ENCODE measurements around the gene VTI1B. TPM values are rescaled to one million over a fixed set of nuclear protein-coding genes. Genes with fewer than 3 reads are reported as not detected.

The VTI1B gene
- total and polyA plus RNA-seq, 2 of the 4 experiments (the other 2 are of a cell fraction) = 61.8 to 90.2 TPM

- POLR2A ChIA-PET (ENCODE audit: unreplicated experiment) = no interaction called here
- Histone ChIP-seq H3K14ac (replicated peaks; ENCODE audit: low read depth, low read length) (no peak overlapping the region), H2BK20ac (ENCODE audit: low read depth, low read length) (no peak overlapping the region), H3K18ac (ENCODE audit: low read depth, low read length) (no peak overlapping the region), H2BK120ac (ENCODE audit: low read depth, low read length) (no peak overlapping the region), H3K4me1 (ENCODE audit: control insufficient read depth, insufficient read depth, low read length) (no peaks in the 10 kb centered on the region), H3K23ac (ENCODE audit: low read depth, low read length) (no peak overlapping the region), H3K27me3 (ENCODE audit: control insufficient read depth, insufficient read depth, low read length) (peaks cover 35% of the 10 kb centered on the region), H4K91ac (ENCODE audit: insufficient read depth, low read depth, low read length) (no peak overlapping the region), H3K9me1 (ENCODE audit: insufficient read depth, low read length) (no peaks in the 10 kb centered on the region), H4K5ac (ENCODE audit: low read depth, low read length) (no peak overlapping the region), H4K8ac (ENCODE audit: low read depth in 2 of 2, low read length in 2 of 2) (no peak overlapping the region), H3K56ac (ENCODE audit: extremely low read depth, insufficient read depth, low read length) (no peak overlapping the region), H3K9ac (ENCODE audit: low read depth, low read length) (no peak overlapping the region), H2AK9ac (replicated peaks; ENCODE audit: low read depth, low read length, poor library complexity) (no peak overlapping the region), H3K36me3 (ENCODE audit: control insufficient read depth, insufficient read depth, low read length) (no peaks in the 10 kb centered on the region), H3K27ac (ENCODE audit: insufficient read depth, low read length) (no peak overlapping the region), H3K79me1 (ENCODE audit: low read depth in 1 of 2, low read length in 2 of 2) (no peaks in the 10 kb centered on the region), H2AFZ (replicated peaks; ENCODE audit: low read length, poor library complexity) (no peak overlapping the region), H2BK5ac (ENCODE audit: low read depth, low read length, poor library complexity, severe bottlenecking) (no peak overlapping the region), H3K9me3 (ENCODE audit: control insufficient read depth, insufficient read depth, low read length) (no peaks in the 10 kb centered on the region), H3K4ac (ENCODE audit: low read depth, low read length) (no peak overlapping the region), H2AK5ac (ENCODE audit: low read depth, low read length) (no peak overlapping the region), H2BK15ac (ENCODE audit: low read depth, low read length) (no peak overlapping the region), H4K20me1 (ENCODE audit: insufficient read depth, low read length) (no peaks in the 10 kb centered on the region), H3K4me2 (ENCODE audit: low read depth, low read length) (no peak overlapping the region), H3K4me3 (ENCODE audit: insufficient read depth, low read depth, low read length) (no peak overlapping the region)
- WGBS, 2 experiments (ENCODE audit: extremely low coverage in 2 of 2, insufficient read length in 1 of 2) = no CpG with 5 or more reads among the region's 1 CpG
- no TSS peak for BruUV-seq (replicated peaks)
- DNase-seq (no peak), ATAC-seq (ENCODE audit: low read depth) (no peak)
- TF ChIP-seq MAFK (IDR thresholded peaks at IDR 0.05; ENCODE audit: low read depth, low read length) (no peak), SMC3 (IDR thresholded peaks at IDR 0.05; ENCODE audit: low read depth, low read length) (no peak), RFX5 (IDR thresholded peaks at IDR 0.05; ENCODE audit: low read depth, low read length) (no peak), CEBPB (IDR thresholded peaks at IDR 0.05; ENCODE audit: low read depth, low read length) (no peak), ELK1 (IDR thresholded peaks at IDR 0.05; ENCODE audit: borderline replicate concordance, low read depth, low read length) (no peak), RCOR1 (IDR thresholded peaks at IDR 0.05; ENCODE audit: insufficient replicate concordance, low read length) (no peak), RAD21 (IDR thresholded peaks at IDR 0.05; ENCODE audit: low read length) (no peak), MAZ (IDR thresholded peaks at IDR 0.05; ENCODE audit: borderline replicate concordance, low read depth, low read length) (no peak), CHD1 (IDR thresholded peaks at IDR 0.05; ENCODE audit: low read depth, low read length) (no peak)
- dilution Hi-C loops (cut with HindIII; ENCODE audit: low sequenced_read_pairs, unreplicated experiment) (no loop called here), intact Hi-C loops (cut with micrococcal nuclease) (no loop called here), in situ Hi-C loops (cut with MboI; ENCODE audit: low sequenced_read_pairs) (no loop called here)
- CTCF ChIA-PET = no interaction called here
Observed at GRCh38 chr14:67610491-67610890, 63.9 kb downstream of the VTI1B start.

Data from IMR-90 (cell line).